EL (cell line): ENCODE data around the gene SEL1L3.

Source experiments
- DNase-seq: peaks from one replicate; pipeline ENCODE4 v3.0.0-alpha.2; 2016

The SEL1L3 gene

DNA sequence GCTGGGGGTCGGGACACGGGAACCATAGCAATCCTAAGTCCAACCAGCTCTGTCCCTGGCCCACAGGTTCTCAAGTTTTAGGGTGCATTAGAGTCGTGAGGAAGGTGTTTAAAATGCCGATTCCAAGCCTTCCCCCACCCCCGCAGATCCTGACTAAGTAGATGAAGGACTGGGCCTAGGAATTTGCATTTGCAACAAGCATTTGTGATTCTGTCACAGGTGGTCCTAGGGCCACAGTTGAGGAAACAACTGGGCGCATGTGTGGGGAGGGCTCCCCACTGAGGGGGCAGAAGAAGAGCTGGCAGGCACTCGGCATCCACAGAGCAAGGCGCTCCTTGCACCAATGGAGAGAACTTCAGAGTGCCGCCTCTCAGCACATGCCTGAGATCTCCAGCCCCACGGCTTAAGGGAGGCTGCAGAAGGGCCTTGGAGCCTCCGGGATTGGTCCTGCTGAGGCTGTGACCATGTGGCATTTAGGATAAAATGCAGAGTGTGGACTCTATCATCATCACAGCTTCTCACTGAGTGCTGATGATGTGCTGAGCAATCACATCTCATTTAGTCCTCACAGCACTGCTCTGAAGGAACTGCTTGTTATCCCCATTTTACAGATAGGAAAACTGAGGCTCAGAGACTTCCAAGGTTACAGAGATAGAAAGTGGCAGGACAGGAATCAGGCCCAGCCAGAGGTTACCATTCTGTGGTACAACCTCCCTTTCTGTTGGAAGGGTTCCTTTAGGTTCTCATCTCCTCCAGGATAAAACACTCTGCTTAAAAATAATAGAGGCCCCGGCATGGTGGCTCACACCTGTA is 16.7 kb downstream of the SEL1L3 start:
- no peak for DNase-seq

- no peak for DNase-seq
Observed at GRCh38 chr4:25844961-25845712, 17.7 kb downstream of the SEL1L3 start.

- no peak for DNase-seq
Observed at GRCh38 chr4:25843340-25844097, 19.3 kb downstream of the SEL1L3 start.

DNA sequence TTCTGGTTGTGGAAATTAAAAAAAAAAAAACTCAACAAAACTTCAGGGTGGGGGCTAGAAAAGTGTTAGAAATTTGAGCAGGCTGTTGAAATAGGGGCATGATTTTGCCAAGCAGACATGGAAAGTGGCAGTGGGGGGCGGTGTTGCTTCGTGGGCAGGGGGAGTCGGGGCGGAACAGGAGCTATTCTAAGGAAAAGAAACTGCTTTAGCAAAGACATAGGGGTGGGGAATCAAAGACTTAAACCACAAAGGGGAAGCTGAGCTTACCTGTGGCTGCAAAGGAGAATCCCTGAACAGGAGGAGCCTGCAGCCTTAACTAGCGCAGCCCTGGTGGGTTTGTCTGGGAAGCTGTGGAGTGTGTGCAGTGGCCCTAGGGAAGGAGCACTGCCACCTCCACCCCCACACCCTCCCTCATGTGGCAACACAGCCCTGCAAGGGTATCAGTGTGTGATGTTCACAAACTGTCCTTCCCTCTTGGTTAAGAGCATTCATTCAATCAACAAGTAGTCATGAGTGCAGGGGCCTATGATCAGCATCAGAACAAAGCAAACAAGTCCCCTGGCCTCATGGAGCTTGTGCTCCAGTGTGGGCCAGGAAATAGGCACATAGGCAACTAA is 20.5 kb downstream of the SEL1L3 start:
- DNase-seq = no peak

- DNase-seq = no peak
Observed at GRCh38 chr4:25839687-25840086, 23.1 kb downstream of the SEL1L3 start.

DNA sequence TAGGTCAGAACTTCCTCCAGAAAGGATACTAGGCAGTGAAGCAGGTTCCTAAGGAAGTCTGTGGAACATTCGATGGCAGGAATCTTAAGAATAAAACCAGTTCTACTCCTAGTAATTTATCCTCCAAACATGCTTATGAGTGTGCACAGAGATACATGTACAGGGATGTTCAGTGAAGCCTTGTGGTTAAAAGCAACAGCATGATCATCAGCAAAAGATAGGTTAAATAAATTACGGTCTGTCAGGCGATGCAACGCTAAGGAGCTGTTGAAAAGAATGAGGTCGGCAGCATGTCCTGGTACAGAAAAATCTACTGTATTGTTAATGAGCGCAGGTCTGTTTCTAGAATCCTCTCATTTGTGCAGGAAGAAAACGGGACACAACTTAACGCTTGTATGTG is 23.6 kb downstream of the SEL1L3 start:
- no peak for DNase-seq

DNA sequence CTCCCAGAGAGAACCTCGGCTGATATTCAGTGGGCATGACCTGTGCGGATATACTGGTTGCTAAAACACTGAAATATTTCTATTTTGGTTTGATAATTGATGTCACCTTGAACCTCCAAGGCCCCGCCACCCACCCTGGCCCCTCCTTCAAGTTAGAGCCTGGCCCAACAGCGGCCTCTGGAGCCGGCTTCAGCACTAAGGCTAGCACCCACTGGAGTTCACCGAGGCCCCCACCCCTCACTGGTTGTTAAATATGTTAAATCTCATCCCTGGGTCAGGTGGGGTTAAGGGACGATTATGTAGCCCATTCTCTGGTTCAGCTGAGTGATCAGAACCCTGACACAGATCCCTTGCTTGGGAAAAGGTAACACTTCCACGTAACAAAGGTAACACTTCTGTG is 24.3 kb downstream of the SEL1L3 start:
- DNase-seq = no peak

DNA sequence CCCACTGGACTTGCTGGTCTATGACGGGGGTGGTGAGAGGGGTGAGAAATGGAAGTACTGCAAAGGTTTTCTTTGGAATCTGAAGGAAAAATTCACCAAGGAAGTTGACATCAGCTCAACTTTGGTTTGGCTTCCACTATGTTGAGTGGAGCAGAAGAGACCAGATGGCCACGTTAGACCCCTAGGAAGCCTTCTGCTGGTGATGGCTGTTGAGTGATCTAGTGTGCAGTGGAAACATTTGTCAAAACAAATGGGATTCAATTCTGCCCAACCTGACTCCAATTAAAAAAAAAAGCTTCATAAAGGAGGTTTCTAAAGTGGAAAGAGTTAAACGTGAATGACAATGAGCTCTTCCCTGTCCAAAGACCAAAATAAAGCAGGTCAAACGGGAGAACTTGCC is 25.7 kb downstream of the SEL1L3 start:
- DNase-seq = no peak

GRCh38 chr4:25835384-25835783 is 27.4 kb downstream of the SEL1L3 start:
- DNase-seq = no peak

GRCh38 chr4:25834411-25835107 is 28.2 kb downstream of the SEL1L3 start:
- no peak for DNase-seq

DNA sequence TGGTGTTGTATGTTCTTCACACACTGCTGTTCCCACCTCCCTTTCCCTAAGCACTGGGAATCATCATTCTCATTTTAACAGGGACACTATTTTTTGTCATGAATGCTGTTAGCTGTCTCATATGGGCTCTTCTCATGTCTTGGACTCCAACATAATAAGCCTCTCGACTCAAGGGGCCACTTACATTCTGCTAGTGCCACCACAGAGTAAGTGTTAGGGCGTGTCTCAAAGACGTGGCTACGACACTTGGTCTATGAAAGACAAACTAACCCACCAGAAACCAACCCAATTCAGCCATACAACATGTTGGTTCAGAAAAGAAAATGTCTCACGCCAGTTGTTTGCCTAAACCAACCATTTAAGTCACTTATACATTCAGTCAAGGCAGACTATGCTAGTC is 32.2 kb downstream of the SEL1L3 start:
- no peak for DNase-seq

- no peak for DNase-seq
Observed at GRCh38 chr4:25827897-25828296, 34.9 kb downstream of the SEL1L3 start.

DNA sequence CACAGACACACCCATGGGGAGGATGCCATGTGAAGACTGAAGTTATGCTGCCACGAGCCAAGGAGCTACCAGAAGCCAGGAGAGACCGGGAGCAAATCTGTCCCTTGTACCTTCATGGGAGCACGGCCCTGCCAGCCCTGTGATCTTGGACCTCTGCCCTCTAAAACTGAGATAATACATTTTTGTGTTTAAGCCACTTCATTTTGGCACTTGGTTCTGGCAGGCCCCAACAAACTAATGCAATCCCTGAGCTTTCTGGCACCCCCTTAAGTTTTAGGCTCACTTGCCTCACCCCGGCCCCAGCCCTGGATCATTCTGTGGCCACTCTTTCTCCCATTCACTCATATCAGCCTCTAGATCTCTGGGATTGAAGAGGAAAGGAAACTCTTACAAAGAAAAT is 35.4 kb downstream of the SEL1L3 start:
- no peak for DNase-seq

GRCh38 chr4:25826074-25826752 is 36.6 kb downstream of the SEL1L3 start:
- no peak for DNase-seq

DNA sequence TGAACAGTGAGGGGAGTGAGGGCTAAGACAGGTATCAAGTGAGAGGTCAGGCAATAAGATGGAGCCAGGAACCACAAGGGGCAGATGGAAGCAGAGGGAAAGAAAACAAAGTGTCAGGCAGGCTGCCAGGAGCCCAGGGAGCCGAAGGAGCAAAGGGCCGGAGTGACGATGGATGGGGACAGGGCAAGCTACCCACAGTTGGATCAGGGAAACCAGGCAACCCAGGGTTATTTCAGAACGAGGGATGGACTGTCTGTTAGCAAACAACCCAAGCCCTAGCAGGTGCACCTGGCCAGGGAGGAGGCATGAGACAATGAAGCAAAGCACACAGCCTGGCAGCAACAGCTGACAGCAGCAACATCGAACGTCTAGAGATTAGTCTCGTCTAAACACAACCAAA is 39.2 kb downstream of the SEL1L3 start:
- DNase-seq = no peak

- no peak for DNase-seq
Observed at GRCh38 chr4:25821899-25822298, 40.9 kb downstream of the SEL1L3 start.

GRCh38 chr4:25821267-25821666 is 41.5 kb downstream of the SEL1L3 start:
- DNase-seq = no peak

GRCh38 chr4:25818876-25819275 is 43.9 kb downstream of the SEL1L3 start:
- no peak for DNase-seq

GRCh38 chr4:25818371-25818871 is 44.4 kb downstream of the SEL1L3 start:
- peak; percentile 72 for DNase-seq

DNA sequence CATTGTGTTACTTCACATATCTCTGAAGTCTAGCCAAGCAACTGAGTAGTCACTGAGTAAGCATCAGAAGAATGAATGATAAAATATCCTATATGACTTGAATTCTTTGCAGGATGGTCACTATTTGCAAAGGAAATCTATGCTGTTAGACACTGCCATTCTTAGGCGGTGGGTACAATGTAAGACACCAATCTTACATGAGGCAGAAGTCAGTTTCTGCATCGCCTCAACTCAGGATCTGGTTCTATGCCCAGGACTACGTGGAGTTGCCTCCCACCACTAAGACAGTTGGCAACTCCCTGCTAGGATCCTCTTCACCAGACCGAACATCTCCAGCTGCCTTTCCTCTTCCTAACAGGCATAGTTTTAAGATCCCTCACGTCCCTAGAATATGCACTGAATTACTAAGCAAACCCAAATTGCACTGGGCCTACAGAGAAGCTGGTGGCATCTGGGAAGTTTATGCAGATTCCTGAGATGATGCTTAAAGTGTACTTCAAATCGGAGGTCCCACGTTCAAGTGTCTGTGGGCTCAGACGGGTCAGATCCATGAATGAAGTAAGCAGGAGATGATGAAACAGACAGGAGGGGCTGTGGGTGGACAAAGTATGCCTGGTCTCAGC is 45.6 kb downstream of the SEL1L3 start:
- DNase-seq = peak; percentile 83

- no peak for DNase-seq
Observed at GRCh38 chr4:25816591-25817058, 46.2 kb downstream of the SEL1L3 start.
